NCI-H446 (cell line): ENCODE measurements around the gene KIAA1671.

Experiments
- DNase-seq, 2 experiments: peaks; one replicate each; lab custom pipeline; 2025; lab: John Stamatoyannopoulos, UW

Gene KIAA1671

GRCh38 chr22:25146307-25146706 lies 193.8 kb downstream of the KIAA1671 start:
- DNase-seq = no peak

- DNase-seq = no peak
These were observed 194.6 kb downstream of the KIAA1671 start for GRCh38 chr22:25146906-25147641.

- DNase-seq = no peak
These were observed 195.1 kb downstream of the KIAA1671 start for GRCh38 chr22:25147642-25147928.

GRCh38 chr22:25148149-25148691 lies 195.7 kb downstream of the KIAA1671 start:
- no peak for DNase-seq

GRCh38 chr22:25149014-25149413 lies 196.5 kb downstream of the KIAA1671 start:
- no peak for DNase-seq

GRCh38 chr22:25153961-25154666 lies 201.6 kb downstream of the KIAA1671 start:
- DNase-seq = no peak

GRCh38 chr22:25154667-25154999 lies 202.1 kb downstream of the KIAA1671 start:
- DNase-seq = no peak

GRCh38 chr22:25156736-25157135 lies 204.2 kb downstream of the KIAA1671 start:
- no peak for DNase-seq

- no peak for DNase-seq
These were observed 206.5 kb downstream of the KIAA1671 start for GRCh38 chr22:25159028-25159427.

- DNase-seq = no peak
These were observed 207.8 kb downstream of the KIAA1671 start for GRCh38 chr22:25160120-25160996.

GRCh38 chr22:25161017-25161915 lies 208.8 kb downstream of the KIAA1671 start:
- no peak for DNase-seq

GRCh38 chr22:25161916-25162530 lies 209.5 kb downstream of the KIAA1671 start:
- DNase-seq = no peak

GRCh38 chr22:25162561-25162960 lies 210.0 kb downstream of the KIAA1671 start:
- no peak for DNase-seq

- no peak for DNase-seq
These were observed 213.3 kb downstream of the KIAA1671 start for GRCh38 chr22:25165785-25166184.

- no peak for DNase-seq
These were observed 213.9 kb downstream of the KIAA1671 start for GRCh38 chr22:25166266-25167040.

GRCh38 chr22:25167082-25167481 lies 214.6 kb downstream of the KIAA1671 start:
- no peak for DNase-seq

- DNase-seq = no peak
These were observed 215.5 kb downstream of the KIAA1671 start for GRCh38 chr22:25167834-25168601.

GRCh38 chr22:25169278-25170031 lies 216.9 kb downstream of the KIAA1671 start:
- DNase-seq = no peak
